Glutamatergic neuron (in vitro differentiated cells): ENCODE data around the gene CPSF4L. TPM values are rescaled to one million over a fixed set of nuclear protein-coding genes. Genes with fewer than 3 reads are reported as not detected.

Experiments
- DNase-seq: peaks from one replicate; pipeline ENCODE4 v3.0.0; 2022
- H3K27ac Mint-ChIP-seq: one replicate; pipeline ENCODE4 v1.8.0; 2020; ENCODE audit warnings: mild to moderate bottlenecking, mixed read lengths, inconsistent platforms; ENCODE audit not compliant: unreplicated experiment
- H3K27me3 Mint-ChIP-seq: one replicate; pipeline ENCODE4 v1.8.0; 2020; ENCODE audit warnings: mild to moderate bottlenecking, moderate library complexity, mixed read lengths, inconsistent platforms; ENCODE audit not compliant: unreplicated experiment
- H3K36me3 Mint-ChIP-seq: one replicate; pipeline ENCODE4 v1.8.0; 2020; ENCODE audit warnings: mild to moderate bottlenecking, mixed read lengths, inconsistent platforms; ENCODE audit not compliant: unreplicated experiment
- H3K4me1 Mint-ChIP-seq: one replicate; pipeline ENCODE4 v1.8.0; 2020; ENCODE audit warnings: mild to moderate bottlenecking, low read depth, mixed read lengths, inconsistent platforms; ENCODE audit not compliant: unreplicated experiment
- H3K4me3 Mint-ChIP-seq: one replicate; pipeline ENCODE4 v1.8.0; 2020; ENCODE audit warnings: mild to moderate bottlenecking, mixed read lengths, inconsistent platforms; ENCODE audit not compliant: unreplicated experiment
- H3K9me3 Mint-ChIP-seq: one replicate; pipeline ENCODE4 v1.8.0; 2020; ENCODE audit warnings: mild to moderate bottlenecking, moderate library complexity, mixed read lengths, inconsistent platforms; ENCODE audit not compliant: unreplicated experiment
- CTCF ChIP-seq: fragments of 200-600 bp; sonication (generic); IDR thresholded peaks from one replicate; pipeline ENCODE4 v1.5.0; 2021; ENCODE audit not compliant: partially characterized antibody, unreplicated experiment
- total RNA-seq: library from RNA; stranded (reverse); fragmentation: NEBNext Ultra II Directional; extraction: Animal tissue kit (Norgen Biotek cat#: 25700); gene quantifications from one replicate; pipeline ENCODE4 v1.2.1, GENCODE V29; 2021; ENCODE audit not compliant: unreplicated experiment

CPSF4L gene
- total RNA-seq, 1 donor from 2014 or later = 0.44 TPM

GRCh38 chr17:73251871-73252270 lies 9.8 kb downstream of the CPSF4L start:
- peaks cover under 1% of the 10 kb centered on the region for H3K9me3 Mint-ChIP-seq
- H3K27ac Mint-ChIP-seq = no peak overlapping the region
- H3K4me1 Mint-ChIP-seq = peaks cover 10% of the 10 kb centered on the region
- TF ChIP-seq CTCF = no peak
- DNase-seq = no peak
- H3K27me3 Mint-ChIP-seq = peaks cover 1% of the 10 kb centered on the region
- H3K4me3 Mint-ChIP-seq = no peak overlapping the region
- H3K36me3 Mint-ChIP-seq = no peaks in the 10 kb centered on the region

GRCh38 chr17:73250851-73251640 lies 10.6 kb downstream of the CPSF4L start:
- no peaks in the 10 kb centered on the region for H3K36me3 Mint-ChIP-seq
- H3K27ac Mint-ChIP-seq = no peak overlapping the region
- H3K4me3 Mint-ChIP-seq = no peak overlapping the region

GRCh38 chr17:73249700-73250099 lies 12.0 kb downstream of the CPSF4L start:
- Mint-ChIP-seq H3K36me3 (no peaks in the 10 kb centered on the region), H3K4me1 (peaks cover 10% of the 10 kb centered on the region), H3K4me3 (no peak overlapping the region), H3K27ac (no peak overlapping the region), H3K27me3 (peaks cover 1% of the 10 kb centered on the region), H3K9me3 (peaks cover 2% of the 10 kb centered on the region)
- no peak for DNase-seq
- TF ChIP-seq CTCF = no peak

More at GRCh38 chr17:73250851-73251640, 10.6 kb downstream of the CPSF4L start:
- DNase-seq = no peak
- H3K27me3 Mint-ChIP-seq = peaks cover 1% of the 10 kb centered on the region
- H3K9me3 Mint-ChIP-seq = peaks cover 2% of the 10 kb centered on the region
- peaks cover 10% of the 10 kb centered on the region for H3K4me1 Mint-ChIP-seq
- no peak for TF ChIP-seq CTCF

GRCh38 chr17:73248532-73248931 lies 13.1 kb downstream of the CPSF4L start:
- no peak for TF ChIP-seq CTCF
- Mint-ChIP-seq H3K36me3 (no peaks in the 10 kb centered on the region), H3K4me1 (peaks cover 10% of the 10 kb centered on the region), H3K27ac (no peak overlapping the region), H3K4me3 (no peak overlapping the region), H3K27me3 (peaks cover 1% of the 10 kb centered on the region), H3K9me3 (peaks cover 2% of the 10 kb centered on the region)
- DNase-seq = no peak

GRCh38 chr17:73247726-73248125 lies 14.0 kb downstream of the CPSF4L start:
- no peaks in the 10 kb centered on the region for H3K36me3 Mint-ChIP-seq
- peaks cover 10% of the 10 kb centered on the region for H3K4me1 Mint-ChIP-seq
- peaks cover 1% of the 10 kb centered on the region for H3K27me3 Mint-ChIP-seq
- no peak overlapping the region for H3K4me3 Mint-ChIP-seq
- peaks cover 2% of the 10 kb centered on the region for H3K9me3 Mint-ChIP-seq
- no peak for TF ChIP-seq CTCF
- H3K27ac Mint-ChIP-seq = no peak overlapping the region
- DNase-seq = no peak
